Measurements from ENCODE around the gene SEC22B. TPM values are rescaled to one million over a fixed set of nuclear protein-coding genes. Genes with fewer than 3 reads are reported as not detected.
"Not testable (repeated sequence)": the region's sequence is repeated elsewhere in the genome, so short reads cannot be mapped to it uniquely, and the experiment has no call there.

The SEC22B gene
- total and polyA plus RNA-seq, 7 experiments from 2014 or later = 17.2 to 49.6 (median 29.3) TPM

DNA sequence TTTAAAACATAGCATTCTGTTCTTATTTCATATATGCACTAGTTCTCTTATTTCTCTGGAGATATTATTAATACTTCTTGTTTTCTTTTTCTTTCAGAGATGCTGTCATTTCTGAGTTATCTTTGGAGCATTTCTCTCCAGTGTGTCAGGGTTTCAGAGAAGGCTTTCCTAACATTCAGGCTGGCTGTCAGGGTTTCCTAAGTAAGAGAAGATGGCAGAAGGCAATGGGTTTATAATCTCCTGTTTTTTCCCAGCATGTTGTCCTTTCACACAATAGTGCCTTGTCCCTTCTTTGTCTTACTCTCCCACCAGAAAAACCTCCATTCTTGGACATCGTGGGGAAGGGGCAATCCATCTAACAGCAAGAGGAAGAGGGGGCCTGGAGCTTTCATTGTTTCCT is 51.7 kb downstream of the SEC22B start:
- H3K9me3 ChIP-seq (ENCODE audit: control insufficient read depth in 2 of 3, low read length in 3 of 3); H3K36me3 Mint-ChIP-seq; H3K27me3 Mint-ChIP-seq; ATAC-seq; H3K4me1 ChIP-seq (ENCODE audit: control insufficient read depth in 2 of 2, insufficient read depth in 2 of 2, low read length in 2 of 2); H3K27me3 ChIP-seq (ENCODE audit: control insufficient read depth in 2 of 2, insufficient read depth in 2 of 2, low read length in 2 of 2); H3K9me3 Mint-ChIP-seq; intact Hi-C loops (cut with micrococcal nuclease); H3K4me3 ChIP-seq (ENCODE audit: low read length); H3K36me3 ChIP-seq (ENCODE audit: control insufficient read depth in 2 of 3, insufficient read depth in 3 of 3, low read length in 3 of 3); H3K27ac ChIP-seq (ENCODE audit: low read depth, low read length); CTCF ChIA-PET; DNase-seq: not testable (repeated sequence)
- POLR2A ChIA-PET = interaction anchor here (0.6 kb wide), 1 partner anchor 10 kb away, joined by 3 read pairs; no protein-coding TSS in a partner anchor
- Mint-ChIP-seq H3K27ac (peak overlapping the region in 2 of 9 donors; percentile 24 to 56), H3K4me3 (peak overlapping the region in 1 of 10 donors; percentile 50), H3K4me1 (peaks cover 9 to 28% (median 19%) of the 10 kb centered on the region in 7 donors)

DNA sequence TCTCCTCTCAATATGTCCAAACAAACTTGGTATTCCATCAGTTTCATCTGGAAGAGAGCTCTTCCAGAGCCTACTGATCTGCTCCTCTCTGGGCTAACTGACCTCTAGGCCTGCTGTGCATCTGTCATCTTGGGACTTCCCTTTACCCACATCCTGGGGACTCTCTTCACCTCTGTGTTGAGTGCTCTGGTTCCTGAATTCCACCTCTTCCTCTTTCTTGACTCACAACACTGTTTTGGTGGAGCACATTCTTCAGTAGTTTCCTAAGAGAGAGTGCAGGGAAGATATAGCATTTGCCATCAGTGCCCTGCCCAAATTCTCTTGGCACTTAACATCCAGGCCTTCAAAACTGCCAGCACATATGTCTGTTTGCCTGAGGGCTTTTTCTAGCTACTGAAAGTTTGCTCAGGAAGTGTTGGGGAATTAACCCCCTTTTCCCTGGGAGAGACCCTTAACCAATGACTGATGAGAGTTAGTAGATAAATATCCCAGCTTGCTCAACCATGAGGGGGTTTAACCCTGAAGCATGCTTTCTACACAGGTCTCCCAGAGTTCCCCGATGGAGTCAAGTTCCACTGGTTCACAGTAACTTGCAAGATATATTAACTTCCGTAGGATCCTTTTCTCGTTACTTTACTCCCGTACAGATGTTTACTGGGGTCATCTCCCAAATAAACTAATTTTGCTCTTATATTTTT is 52.4 kb downstream of the SEC22B start:
- ATAC-seq = peak; percentile 88
- H3K27me3 ChIP-seq (ENCODE audit: control insufficient read depth in 2 of 2, insufficient read depth in 2 of 2, low read length in 2 of 2); H3K9me3 ChIP-seq (ENCODE audit: control insufficient read depth in 2 of 3, low read length in 3 of 3); H3K36me3 ChIP-seq (ENCODE audit: control insufficient read depth in 2 of 3, insufficient read depth in 3 of 3, low read length in 3 of 3); H3K4me1 ChIP-seq (ENCODE audit: control insufficient read depth in 2 of 2, insufficient read depth in 2 of 2, low read length in 2 of 2); H3K9me3 Mint-ChIP-seq; DNase-seq; H3K27ac ChIP-seq (ENCODE audit: low read depth, low read length); H3K4me3 ChIP-seq (ENCODE audit: low read length); POLR2A ChIA-PET; CTCF ChIA-PET; H3K36me3 Mint-ChIP-seq; H3K27me3 Mint-ChIP-seq; intact Hi-C loops (cut with micrococcal nuclease): not testable (repeated sequence)
- peak overlapping the region in 3 of 10 donors; percentile 10 to 61 (median 50) for H3K4me3 Mint-ChIP-seq
- peak overlapping the region in 4 of 9 donors; percentile 16 to 56 (median 26) for H3K27ac Mint-ChIP-seq
- peaks cover 9 to 28% (median 19%) of the 10 kb centered on the region in 7 donors for H3K4me1 Mint-ChIP-seq

DNA sequence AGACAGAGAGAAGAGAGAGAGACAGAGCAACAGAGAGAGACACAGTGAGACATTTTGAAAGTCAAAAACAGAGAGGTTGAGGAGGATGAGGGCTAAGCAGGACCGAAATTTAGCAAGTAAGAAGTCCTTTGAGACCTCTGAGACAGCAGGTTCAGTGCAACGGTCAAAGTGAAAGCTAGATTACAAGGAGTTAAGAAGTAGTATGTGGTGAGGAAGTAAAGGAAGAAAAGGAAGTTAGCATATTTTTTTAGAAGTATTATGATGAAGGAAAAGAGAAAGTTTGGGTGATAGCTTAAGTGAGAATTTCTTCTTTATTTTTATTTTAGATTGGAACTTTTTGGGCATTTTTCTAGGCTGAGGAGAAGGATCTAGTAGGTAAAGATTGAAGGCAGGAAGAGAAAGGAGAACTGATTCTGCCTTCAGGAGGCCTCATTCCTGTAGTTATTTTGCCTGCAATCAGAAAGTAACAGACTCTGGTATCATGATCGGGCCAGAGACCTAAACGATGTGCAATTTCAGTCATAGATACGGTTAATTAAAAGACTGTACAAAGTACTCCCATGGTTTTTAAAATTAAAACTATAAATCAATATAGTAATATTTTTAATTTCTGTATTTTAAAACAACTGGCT is 53.9 kb downstream of the SEC22B start:
- Mint-ChIP-seq H3K27ac (peak overlapping the region in 8 of 9 donors; percentile 36 to 88 (median 68)), H3K4me3 (peak overlapping the region in 9 of 10 donors; percentile 25 to 82 (median 71)), H3K4me1 (peaks cover 9 to 32% (median 26%) of the 10 kb centered on the region in 7 donors)
- H3K9me3 Mint-ChIP-seq; H3K27me3 Mint-ChIP-seq; H3K27ac ChIP-seq (ENCODE audit: low read depth, low read length); H3K4me1 ChIP-seq (ENCODE audit: control insufficient read depth in 2 of 2, insufficient read depth in 2 of 2, low read length in 2 of 2); H3K36me3 Mint-ChIP-seq; POLR2A ChIA-PET; H3K4me3 ChIP-seq (ENCODE audit: low read length); H3K36me3 ChIP-seq (ENCODE audit: control insufficient read depth in 2 of 3, insufficient read depth in 3 of 3, low read length in 3 of 3); H3K9me3 ChIP-seq (ENCODE audit: control insufficient read depth in 2 of 3, low read length in 3 of 3); intact Hi-C loops (cut with micrococcal nuclease); CTCF ChIA-PET; H3K27me3 ChIP-seq (ENCODE audit: control insufficient read depth in 2 of 2, insufficient read depth in 2 of 2, low read length in 2 of 2): not testable (repeated sequence)
- ATAC-seq (peak; percentile 68), DNase-seq (peak in 3 of 9 donors; percentile 11 to 22 (median 19))

DNA sequence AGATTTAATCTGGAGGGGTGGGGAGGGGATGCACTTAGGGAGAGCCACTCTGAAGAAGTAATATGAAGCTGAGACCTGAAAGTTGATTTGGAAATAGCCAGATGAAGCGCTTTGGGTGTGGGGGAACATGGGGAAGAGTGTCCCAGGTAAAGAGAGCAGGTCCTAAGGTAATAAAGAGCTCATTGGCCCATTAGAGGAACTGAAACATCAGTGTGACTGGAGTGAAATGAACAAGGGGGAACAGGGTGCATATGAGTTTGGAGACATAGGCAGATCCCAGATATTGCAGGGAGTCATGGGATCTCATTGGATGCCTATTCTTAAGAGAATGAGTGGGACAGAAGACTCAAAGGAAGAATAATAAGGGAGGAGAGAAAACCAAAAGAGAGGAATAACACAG is 54.5 kb downstream of the SEC22B start:
- Mint-ChIP-seq H3K4me3 (peak overlapping the region in 3 of 10 donors; percentile 25 to 82 (median 78)), H3K27ac (peak overlapping the region in 1 of 9 donors; percentile 76), H3K4me1 (peaks cover 9 to 32% (median 26%) of the 10 kb centered on the region in 7 donors)
- H3K9me3 Mint-ChIP-seq; H3K4me1 ChIP-seq (ENCODE audit: control insufficient read depth in 2 of 2, insufficient read depth in 2 of 2, low read length in 2 of 2); H3K27me3 Mint-ChIP-seq; ATAC-seq; POLR2A ChIA-PET; H3K4me3 ChIP-seq (ENCODE audit: low read length); H3K27ac ChIP-seq (ENCODE audit: low read depth, low read length); H3K27me3 ChIP-seq (ENCODE audit: control insufficient read depth in 2 of 2, insufficient read depth in 2 of 2, low read length in 2 of 2); H3K9me3 ChIP-seq (ENCODE audit: control insufficient read depth in 2 of 3, low read length in 3 of 3); DNase-seq; H3K36me3 Mint-ChIP-seq; intact Hi-C loops (cut with micrococcal nuclease); CTCF ChIA-PET; H3K36me3 ChIP-seq (ENCODE audit: control insufficient read depth in 2 of 3, insufficient read depth in 3 of 3, low read length in 3 of 3): not testable (repeated sequence)

DNA sequence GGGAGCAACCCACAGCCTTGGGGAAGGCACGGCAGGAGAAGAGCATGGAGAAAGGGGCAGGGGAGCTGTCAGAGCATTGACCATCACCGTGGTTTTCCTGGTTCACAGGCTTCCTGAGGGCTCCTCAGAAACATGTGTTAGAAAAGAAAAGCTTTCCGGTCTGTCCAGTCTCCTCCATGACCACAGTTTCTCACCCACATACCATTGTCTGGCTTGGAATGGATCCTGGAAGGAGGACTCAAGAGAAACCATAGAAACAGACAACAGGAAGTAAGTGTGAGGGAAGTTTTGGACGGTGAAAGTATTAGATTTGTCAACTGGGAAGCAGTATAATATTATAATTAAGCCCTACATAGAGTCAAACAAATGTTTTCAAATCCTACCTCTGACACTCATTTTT is 55.8 kb downstream of the SEC22B start:
- CTCF ChIA-PET; DNase-seq; H3K36me3 Mint-ChIP-seq; H3K27ac ChIP-seq (ENCODE audit: low read depth, low read length); ATAC-seq; intact Hi-C loops (cut with micrococcal nuclease); H3K27me3 Mint-ChIP-seq; POLR2A ChIA-PET; H3K4me3 ChIP-seq (ENCODE audit: low read length); H3K9me3 Mint-ChIP-seq; H3K4me3 Mint-ChIP-seq; H3K27me3 ChIP-seq (ENCODE audit: control insufficient read depth in 2 of 2, insufficient read depth in 2 of 2, low read length in 2 of 2); H3K36me3 ChIP-seq (ENCODE audit: control insufficient read depth in 2 of 3, insufficient read depth in 3 of 3, low read length in 3 of 3); H3K4me1 ChIP-seq (ENCODE audit: control insufficient read depth in 2 of 2, insufficient read depth in 2 of 2, low read length in 2 of 2); H3K9me3 ChIP-seq (ENCODE audit: control insufficient read depth in 2 of 3, low read length in 3 of 3): not testable (repeated sequence)
- Mint-ChIP-seq H3K27ac (peak overlapping the region in 2 of 9 donors; percentile 31 to 64), H3K4me1 (peaks cover 9 to 32% (median 26%) of the 10 kb centered on the region in 7 donors)

DNA sequence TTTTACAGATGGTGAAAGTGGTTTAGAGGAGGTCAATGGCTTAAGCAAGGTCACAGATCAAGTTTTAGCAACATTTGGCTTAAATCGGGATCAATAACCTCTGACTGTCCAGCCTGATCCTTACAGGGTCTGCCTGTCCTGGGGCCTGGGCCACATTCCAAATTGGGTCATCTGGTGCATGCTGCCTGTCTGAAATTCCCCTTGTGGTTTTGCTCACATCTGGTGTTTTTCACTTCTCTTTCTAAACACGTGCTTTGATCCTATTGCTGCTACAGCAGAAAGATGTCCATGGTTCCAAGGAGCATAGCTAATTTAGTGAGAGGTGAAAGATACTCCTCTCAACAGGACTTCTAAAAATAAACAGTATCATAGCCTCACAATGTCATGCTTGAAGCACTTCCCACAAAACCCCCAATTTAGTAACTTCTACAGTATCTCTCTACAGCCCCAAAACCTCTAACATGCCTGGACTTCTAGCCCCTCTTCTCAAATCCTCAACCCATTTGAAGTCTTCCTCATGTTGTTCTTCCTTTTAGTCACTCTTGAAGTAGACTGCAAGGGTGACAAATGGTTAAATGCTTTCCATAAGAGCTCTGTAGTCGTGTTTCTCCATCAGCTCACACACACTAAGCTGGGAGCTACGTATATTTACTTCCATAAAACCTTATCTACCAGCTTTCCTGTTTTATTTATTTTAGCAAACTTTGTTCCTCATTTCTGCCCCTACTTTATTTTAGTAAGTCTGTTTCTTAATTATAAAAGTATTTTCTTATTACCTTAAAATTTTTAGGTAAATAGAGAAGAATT is 58.7 kb downstream of the SEC22B start:
- intact Hi-C loops (cut with micrococcal nuclease); H3K9me3 Mint-ChIP-seq; H3K27me3 Mint-ChIP-seq; H3K4me1 ChIP-seq (ENCODE audit: control insufficient read depth in 2 of 2, insufficient read depth in 2 of 2, low read length in 2 of 2); CTCF ChIA-PET; H3K27me3 ChIP-seq (ENCODE audit: control insufficient read depth in 2 of 2, insufficient read depth in 2 of 2, low read length in 2 of 2); H3K27ac Mint-ChIP-seq; POLR2A ChIA-PET; DNase-seq; H3K4me3 Mint-ChIP-seq; H3K9me3 ChIP-seq (ENCODE audit: control insufficient read depth in 2 of 3, low read length in 3 of 3); H3K27ac ChIP-seq (ENCODE audit: low read depth, low read length); H3K4me3 ChIP-seq (ENCODE audit: low read length); H3K36me3 ChIP-seq (ENCODE audit: control insufficient read depth in 2 of 3, insufficient read depth in 3 of 3, low read length in 3 of 3); H3K36me3 Mint-ChIP-seq: not testable (repeated sequence)
- peaks cover 0 to 17% (median 14%) of the 10 kb centered on the region in 7 donors for H3K4me1 Mint-ChIP-seq
- peak; percentile 70 for ATAC-seq

Data from naive thymus-derived CD4-positive, alpha-beta T cell (primary cell).